ENCODE results near the gene INHBA.

GRCh38 chr7:41698726-41699125 is 4.2 kb downstream of the INHBA start:
- TF ChIP-seq POLR2AphosphoS5 (IDR thresholded peaks at IDR 0.05; ENCODE audit: low read depth, low read length) (no peak), REST (IDR thresholded peaks at IDR 0.05; ENCODE audit: insufficient read depth in 1 of 2, low read depth in 2 of 2, low read length in 1 of 2) (no peak), CTCF (IDR thresholded peaks at IDR 0.05) (no peak)

All from Panc1 (cell line).